ENCODE measurements around the gene PCDH9. TPM values are rescaled to one million over a fixed set of nuclear protein-coding genes. Genes with fewer than 3 reads are reported as not detected.

The PCDH9 gene
- total and polyA plus RNA-seq, 10 of the 15 experiments (the other 5 are each of a cell fraction or from before 2014, with no cell fraction given) = 0.02 to 2.3 (median 0.05) TPM; not detected in 1

GRCh38 chr13:67017276-67017675 lies 212.9 kb downstream of the PCDH9 start:
- CTCF ChIA-PET = no interaction called here
- TF ChIP-seq HDAC2 (IDR thresholded peaks at IDR 0.05) (no peak), RAD21 (IDR thresholded peaks at IDR 0.05; ENCODE audit: insufficient read depth, low read depth, low read length) (no peak), NR2C1 (IDR thresholded peaks at IDR 0.05) (no peak), MLLT1 (IDR thresholded peaks at IDR 0.05) (no peak), BCL11A (IDR thresholded peaks at IDR 0.05; ENCODE audit: low read depth, low read length) (no peak), IKZF1 (conservative IDR thresholded peaks at IDR 0.05) (no peak), ZBTB33 (IDR thresholded peaks at IDR 0.05) (no peak), MXI1 (IDR thresholded peaks at IDR 0.05; ENCODE audit: low read depth, low read length) (no peak), ZBED1 (IDR thresholded peaks at IDR 0.05; ENCODE audit: borderline replicate concordance) (no peak), SIX5 (IDR thresholded peaks at IDR 0.05; ENCODE audit: low read depth, low read length, severe bottlenecking) (no peak), RCOR1 (conservative IDR thresholded peaks at IDR 0.05; ENCODE audit: low read depth, low read length) (no peak), RB1 (IDR thresholded peaks at IDR 0.05; ENCODE audit: borderline replicate concordance) (no peak), BHLHE40 (IDR thresholded peaks at IDR 0.05; ENCODE audit: borderline replicate concordance in 1 of 2, low read depth in 2 of 2, low read length in 1 of 2) (no peak), SMAD5 (IDR thresholded peaks at IDR 0.05; ENCODE audit: low read depth) (no peak), JUNB (IDR thresholded peaks at IDR 0.05) (no peak), YBX1 (IDR thresholded peaks at IDR 0.05) (no peak), PBX3 (IDR thresholded peaks at IDR 0.05; ENCODE audit: insufficient replicate concordance, low read depth, low read length) (no peak)
- Histone ChIP-seq H4K20me1 (ENCODE audit: control insufficient read depth, insufficient read depth) (no peaks in the 10 kb centered on the region), H3K27me3 (replicated peaks in 1 of 2; ENCODE audit: control insufficient read depth in 2 of 2, insufficient read depth in 2 of 2, low read length in 1 of 2) (no peaks in the 10 kb centered on the region), H3K4me1 (ENCODE audit: control insufficient read depth, insufficient read depth, low read length) (no peaks in the 10 kb centered on the region), H3K9me3 (replicated peaks; ENCODE audit: control insufficient read depth, insufficient read depth, low read length) (no peaks in the 10 kb centered on the region), H3K79me2 (ENCODE audit: control insufficient read depth, insufficient read depth, low read length) (no peaks in the 10 kb centered on the region), H2AFZ (ENCODE audit: control insufficient read depth, low read depth, low read length) (no peak overlapping the region), H3K4me3 (no peak overlapping the region), H3K9ac (ENCODE audit: control insufficient read depth, insufficient read depth, low read length) (no peak overlapping the region), H3K27ac (ENCODE audit: control insufficient read depth, insufficient read depth) (no peak overlapping the region), H3K36me3 (ENCODE audit: control insufficient read depth in 2 of 2, insufficient read depth in 2 of 2, low read length in 1 of 2) (no peaks in the 10 kb centered on the region), H3K4me2 (ENCODE audit: control insufficient read depth, insufficient read depth) (no peak overlapping the region)
- no peak for DNase-seq (ENCODE audit: low read depth, low spot score)
- POLR2A ChIA-PET = no interaction called here
- ATAC-seq = no peak
- in situ Hi-C loops (cut with MboI) = no loop called here
- 0% methylated on average over 2 of the region's 2 CpGs for WGBS (ENCODE audit: insufficient coverage, insufficient replicate concordance, low lambda C conversion rate, missing lambda C conversion rate)
- FAIRE-seq = no peak
- RAD21 ChIA-PET (ENCODE audit: unreplicated experiment) = no interaction called here
- BruUV-seq (replicated peaks) = no TSS peak
- SMC1A ChIA-PET (ENCODE audit: uncharacterized antibody, unreplicated experiment) = no interaction called here
- intact Hi-C loops (cut with micrococcal nuclease; ENCODE audit: unreplicated experiment) = no loop called here
